ENCODE measurements around the gene LIMS1.
"Not testable (repeated sequence)": the region's sequence is repeated elsewhere in the genome, so short reads cannot be mapped to it uniquely, and the experiment has no call there.

The LIMS1 gene

DNA sequence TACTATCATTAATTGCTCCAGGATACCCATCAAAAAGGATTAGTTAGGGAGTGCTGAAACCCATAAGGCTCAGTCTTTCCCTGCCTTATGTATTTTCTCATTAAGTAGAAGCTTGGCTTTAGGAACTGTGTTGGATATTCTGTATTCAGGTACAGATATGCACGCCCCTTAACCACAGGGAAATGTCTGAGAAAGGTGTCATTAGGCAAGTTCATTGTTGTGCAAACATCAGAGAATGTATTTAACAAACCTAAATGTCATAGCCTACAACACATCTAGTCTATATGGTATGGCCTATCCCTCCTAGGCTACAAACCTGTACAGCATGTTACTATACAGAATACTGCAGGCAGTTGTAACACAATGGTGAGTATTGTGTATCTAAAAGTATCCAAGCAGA, 130.7 kb downstream of the LIMS1 start:
- not testable (repeated sequence) for DNase-seq (ENCODE audit: low spot score)

GRCh38 chr2:108665975-108666374, 131.7 kb downstream of the LIMS1 start:
- not testable (repeated sequence) for DNase-seq (ENCODE audit: low spot score)

- DNase-seq (ENCODE audit: low spot score) = not testable (repeated sequence)
Observed at GRCh38 chr2:108667140-108667539, 132.9 kb downstream of the LIMS1 start.

GRCh38 chr2:108670282-108670681, 136.0 kb downstream of the LIMS1 start:
- not testable (repeated sequence) for DNase-seq (ENCODE audit: low spot score)

DNA sequence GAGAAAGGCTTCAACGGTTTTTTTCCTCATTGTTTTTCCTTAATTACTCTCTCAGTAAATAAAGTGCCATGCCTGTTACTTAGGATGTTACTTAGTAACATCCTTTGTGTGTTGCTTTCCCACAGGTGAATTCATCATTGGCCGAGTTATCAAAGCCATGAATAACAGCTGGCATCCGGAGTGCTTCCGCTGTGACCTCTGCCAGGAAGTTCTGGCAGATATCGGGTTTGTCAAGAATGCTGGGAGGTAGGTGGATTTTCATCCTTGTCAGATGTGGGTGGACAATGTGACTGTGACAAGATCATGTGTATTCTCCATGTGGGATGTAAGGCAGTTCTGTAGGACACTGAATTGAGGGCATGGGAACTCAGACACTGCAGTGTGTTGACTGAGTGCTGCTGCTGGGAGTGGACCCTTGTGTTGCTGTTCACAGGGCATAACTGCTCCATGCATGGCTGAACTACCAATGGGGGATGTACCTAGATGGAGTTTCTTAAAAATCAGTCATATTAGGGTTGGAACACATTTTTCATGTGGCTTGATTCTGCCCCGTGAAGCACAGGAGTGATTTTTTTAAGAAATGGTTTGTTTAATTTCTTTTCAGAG, 138.0 kb downstream of the LIMS1 start:
- not testable (repeated sequence) for DNase-seq (ENCODE audit: low spot score)

GRCh38 chr2:108676522-108676921, 142.3 kb downstream of the LIMS1 start:
- not testable (repeated sequence) for DNase-seq (ENCODE audit: low spot score)

DNA sequence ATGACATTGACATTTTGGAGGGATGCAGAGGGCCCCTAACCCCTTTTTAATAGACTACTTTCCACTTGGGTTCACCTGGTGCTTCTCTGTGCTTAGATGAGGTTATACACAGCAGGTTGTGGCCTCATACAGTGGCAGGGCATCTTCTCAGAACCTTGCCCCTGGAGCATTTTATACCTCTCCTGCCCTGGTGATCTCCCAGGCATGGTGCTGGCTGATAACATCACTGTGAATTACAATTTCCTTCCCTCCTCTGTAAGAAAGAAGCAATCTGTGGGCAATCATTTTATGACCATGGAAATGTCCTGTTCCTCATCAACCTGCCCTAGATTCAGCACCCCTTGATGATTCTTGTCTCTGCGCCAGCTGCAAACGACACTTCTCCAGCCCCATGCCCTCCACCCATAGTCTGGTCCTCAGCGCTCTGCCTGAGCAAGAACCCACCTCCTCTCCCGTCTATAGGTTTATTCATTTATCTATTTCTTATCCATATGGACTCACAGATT, 143.0 kb downstream of the LIMS1 start:
- DNase-seq (ENCODE audit: low spot score) = not testable (repeated sequence)

DNA sequence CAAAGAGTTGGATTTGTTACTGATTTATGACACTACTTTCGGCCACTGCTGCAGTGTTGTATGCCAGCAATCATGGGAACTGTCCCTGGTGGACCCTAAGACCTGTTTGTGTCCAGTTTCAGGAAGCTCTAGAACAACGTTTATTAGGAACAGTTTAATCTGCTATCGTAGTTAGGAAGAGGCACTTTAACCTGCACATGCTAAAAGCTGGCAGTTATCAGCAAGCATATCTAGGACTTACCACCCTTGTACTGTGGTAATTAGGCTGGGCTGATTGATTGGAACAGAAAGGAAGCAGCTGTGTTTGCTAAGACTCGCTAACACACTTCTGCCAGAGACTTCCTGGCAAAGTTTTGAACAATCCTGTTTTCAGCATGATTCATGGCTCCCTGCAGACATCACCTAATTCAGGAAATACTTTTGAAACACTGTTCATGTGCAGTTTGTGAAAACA, 144.0 kb downstream of the LIMS1 start:
- not testable (repeated sequence) for DNase-seq (ENCODE audit: low spot score)

- not testable (repeated sequence) for DNase-seq (ENCODE audit: low spot score)
Observed at GRCh38 chr2:108680805-108681204, 146.5 kb downstream of the LIMS1 start.

DNA sequence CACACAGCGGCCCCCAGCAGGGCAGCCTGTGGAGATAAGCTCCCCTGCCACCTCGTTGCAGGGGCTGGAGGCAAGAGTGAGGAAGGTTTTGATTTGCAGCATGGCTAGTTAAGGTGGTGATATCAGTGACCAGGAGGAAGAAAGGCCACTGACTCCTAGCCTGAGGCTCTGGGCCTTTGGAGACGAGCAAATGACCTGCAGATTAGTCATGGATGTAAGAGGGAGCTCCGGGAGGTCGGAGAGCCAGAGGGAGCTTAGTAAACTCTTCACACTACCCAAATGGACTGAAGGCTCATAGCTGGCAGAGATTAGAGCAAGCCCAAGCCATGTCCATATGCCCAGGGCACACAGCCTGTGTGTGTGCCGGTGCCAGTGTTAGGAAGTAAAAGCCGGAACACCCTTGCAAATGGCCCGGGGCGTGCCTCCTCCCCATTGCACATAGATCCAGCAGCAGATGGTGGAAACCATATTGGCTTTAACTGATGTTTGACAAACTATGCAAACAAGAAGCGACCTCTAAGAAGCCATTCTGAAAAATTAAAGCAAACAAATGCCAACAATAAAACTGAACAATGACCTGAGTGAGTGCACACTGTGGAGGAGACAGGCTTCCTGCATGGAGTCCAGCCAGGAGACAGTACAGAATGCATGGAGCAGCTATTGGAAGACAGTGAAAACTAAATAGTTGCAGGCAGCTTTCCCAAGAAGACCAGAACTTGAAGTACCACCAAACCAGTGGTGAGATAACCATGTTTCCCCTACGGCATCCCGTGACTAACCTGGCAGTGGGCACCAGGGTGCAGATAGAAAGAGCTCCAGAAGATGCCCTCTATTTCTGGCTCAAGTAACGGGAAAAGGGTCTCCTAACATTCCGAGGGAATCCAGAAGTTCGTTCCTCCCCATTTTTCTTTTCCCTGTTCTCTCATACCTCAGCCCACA, 154.8 kb downstream of the LIMS1 start:
- not testable (repeated sequence) for DNase-seq (ENCODE audit: low spot score)

GRCh38 chr2:108690001-108690400, 155.7 kb downstream of the LIMS1 start:
- DNase-seq (ENCODE audit: low spot score) = not testable (repeated sequence)

DNA sequence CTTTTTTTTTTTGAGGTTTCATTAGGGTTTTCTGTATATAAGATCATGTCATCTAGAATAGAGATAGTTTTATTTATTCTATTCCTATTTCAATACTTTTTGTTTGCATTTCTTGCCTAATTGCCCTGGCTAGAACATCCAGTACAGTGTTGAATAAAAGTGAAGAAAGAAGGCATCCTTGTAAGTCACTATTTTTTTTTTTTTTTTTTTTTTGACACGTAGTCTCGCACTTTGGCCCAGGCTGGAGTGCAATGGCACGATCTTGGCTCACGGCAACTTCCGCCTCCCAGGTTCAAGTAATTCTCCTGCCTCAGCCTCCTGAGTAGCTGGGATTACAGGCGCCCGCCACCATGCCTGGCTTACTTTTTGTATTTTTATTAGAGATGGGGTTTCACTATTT, 157.2 kb downstream of the LIMS1 start:
- no peak for DNase-seq (ENCODE audit: low spot score)

GRCh38 chr2:108701208-108701607, 166.9 kb downstream of the LIMS1 start:
- DNase-seq (ENCODE audit: low spot score) = no peak

DNA sequence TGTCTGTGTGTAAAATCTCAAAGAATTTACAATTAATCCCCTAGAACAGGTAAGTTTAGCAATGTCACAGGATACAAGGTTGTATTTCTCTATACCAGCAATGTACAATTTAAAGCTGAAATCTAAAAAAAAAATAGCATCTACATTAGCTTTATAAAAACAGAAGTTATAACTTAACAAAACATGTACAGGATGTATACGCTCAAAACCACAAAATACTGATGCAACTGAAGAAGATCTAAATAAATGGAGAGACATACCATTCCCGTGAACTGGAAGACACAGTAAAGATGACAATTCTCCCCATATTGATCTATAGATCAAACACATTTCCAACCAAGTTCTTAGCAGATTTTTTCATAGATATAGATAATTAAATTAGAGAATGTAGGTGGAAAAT, 167.5 kb downstream of the LIMS1 start:
- DNase-seq (ENCODE audit: low spot score) = no peak

- DNase-seq (ENCODE audit: low spot score) = no peak
Observed at GRCh38 chr2:108704871-108705270, 170.6 kb downstream of the LIMS1 start.

- no peak for DNase-seq (ENCODE audit: low spot score)
Observed at GRCh38 chr2:108707300-108707699, 173.0 kb downstream of the LIMS1 start.

GRCh38 chr2:108716971-108717370, 182.7 kb downstream of the LIMS1 start:
- not testable (repeated sequence) for DNase-seq (ENCODE audit: low spot score)

DNA sequence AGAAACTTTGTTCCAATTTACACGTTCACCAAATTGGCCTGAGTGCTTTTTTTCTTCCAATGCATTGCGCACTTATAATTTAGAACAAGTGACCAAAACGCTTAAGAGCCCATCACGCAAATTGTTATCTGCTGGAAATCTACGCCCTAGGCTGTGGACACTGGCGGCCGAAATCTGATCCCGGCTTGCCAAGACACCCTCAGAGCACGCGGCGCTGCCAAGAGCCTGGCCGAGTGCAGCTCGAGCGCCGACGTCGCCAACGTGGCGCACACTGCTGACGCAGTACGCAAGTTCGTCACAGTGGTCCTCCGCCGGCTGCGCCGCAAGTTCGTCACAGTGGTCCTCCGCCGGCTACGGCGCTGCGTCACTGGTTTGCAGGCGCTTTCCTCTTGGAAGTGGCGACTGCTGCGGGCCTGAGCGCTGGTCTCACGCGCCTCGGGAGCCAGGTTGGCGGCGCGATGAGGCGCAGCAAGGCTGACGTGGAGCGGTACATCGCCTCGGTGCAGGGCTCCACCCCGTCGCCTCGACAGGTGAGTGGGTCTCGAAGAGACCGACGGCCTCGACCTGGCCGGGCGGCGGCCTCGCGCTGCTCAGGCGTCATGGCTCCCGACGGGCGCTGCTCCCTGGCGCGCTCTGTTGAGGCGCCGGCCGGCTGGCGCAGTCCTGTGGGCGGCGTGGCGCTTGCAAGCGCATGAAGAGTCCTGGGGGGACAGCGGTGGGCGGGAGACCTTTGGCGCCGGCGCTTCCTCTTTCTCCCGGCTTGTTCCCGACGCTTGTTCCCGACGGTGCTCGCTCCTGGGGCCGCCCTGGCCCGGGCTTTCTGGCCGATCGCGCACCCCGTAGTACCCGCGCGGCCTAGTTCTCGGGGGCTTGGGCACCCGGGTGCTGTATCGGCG, 185.1 kb downstream of the LIMS1 start, which contains the start of gene RANBP2:
Gene RANBP2 (plus strand): TSS at position 334 of the 896 bp plus-strand sequence. CDS start 125 bp downstream, at position 459.
- DNase-seq (ENCODE audit: low spot score) = peak; percentile 97

DNA sequence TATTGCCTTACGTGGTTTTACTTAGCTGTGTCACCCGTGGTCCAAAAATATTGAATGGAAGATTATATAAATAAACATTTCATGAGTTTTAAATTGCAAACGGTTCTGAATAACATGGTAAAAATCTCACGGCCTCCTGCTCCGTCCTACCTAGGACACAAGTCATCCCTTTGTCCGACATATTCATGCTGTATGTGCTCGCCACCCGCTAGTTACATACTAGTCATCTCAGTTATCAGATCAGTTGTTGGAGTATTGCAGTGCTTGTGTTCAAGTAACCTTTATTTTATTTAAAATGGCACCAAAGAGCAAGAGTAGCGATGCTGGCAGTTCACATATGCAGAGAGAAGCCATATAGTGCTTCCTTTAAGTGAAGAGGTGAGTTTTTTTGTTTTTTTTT, 191.8 kb downstream of the LIMS1 start:
- not testable (repeated sequence) for DNase-seq (ENCODE audit: low spot score)

DNA sequence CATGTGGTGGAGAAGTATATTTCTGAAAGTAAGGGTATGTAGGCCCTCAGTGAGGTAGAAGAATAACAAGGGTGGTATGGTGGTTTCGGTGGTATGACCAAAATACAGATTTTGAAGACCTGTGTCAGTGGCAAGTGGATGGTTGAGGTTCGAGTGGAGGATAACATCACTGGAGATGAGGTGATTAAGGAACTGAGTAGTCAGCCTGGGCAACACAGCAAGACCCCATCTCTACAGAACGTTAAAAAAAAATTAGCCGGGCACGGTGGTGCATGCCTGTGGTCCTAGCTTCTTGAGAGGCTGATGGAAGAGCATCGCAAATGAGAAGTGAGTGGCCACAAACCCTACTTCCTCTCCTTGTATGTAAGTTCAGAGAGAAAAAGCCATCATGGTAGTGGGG, 200.4 kb downstream of the LIMS1 start:
- DNase-seq (ENCODE audit: low spot score) = not testable (repeated sequence)

Measured in left forelimb (tissue), 1 donor.